ENCODE measurements around the gene BACE1-AS.
"Not testable (repeated sequence)": the region's sequence is repeated elsewhere in the genome, so short reads cannot be mapped to it uniquely, and the experiment has no call there.

BACE1-AS gene

DNA sequence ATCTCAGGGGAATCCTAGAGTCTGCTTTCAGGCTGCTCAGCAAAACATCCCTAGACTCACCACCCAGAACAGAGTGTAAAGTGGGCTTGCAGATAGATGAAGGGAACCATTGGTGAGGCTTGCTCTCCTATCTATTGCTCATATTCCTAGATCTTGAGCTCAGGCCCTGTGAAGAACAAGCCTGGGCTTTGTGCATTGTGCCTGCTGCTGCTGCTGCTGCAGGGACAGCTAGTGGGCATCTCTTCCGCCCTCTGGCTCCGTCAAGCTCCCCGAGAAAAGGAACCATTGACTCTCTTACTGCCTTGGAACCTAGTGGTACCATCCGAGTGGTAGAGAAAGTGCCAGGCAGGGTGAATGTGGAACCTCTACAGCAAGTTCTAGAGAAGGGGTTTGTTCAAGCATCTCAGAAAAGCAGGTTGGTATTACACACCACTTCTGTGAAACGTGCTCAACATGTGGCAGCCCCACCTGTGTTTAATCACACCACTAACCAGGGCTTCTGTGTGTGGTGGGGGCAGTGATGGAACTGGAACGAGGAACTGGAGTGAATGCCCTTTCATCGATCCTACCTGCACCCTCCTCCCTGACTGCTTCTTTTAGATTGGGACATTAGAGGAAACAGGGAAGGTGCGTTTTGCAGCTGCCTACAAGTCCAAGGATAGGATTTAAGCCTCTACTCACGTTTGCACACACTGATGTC, 4.4 kb downstream of the BACE1-AS start:
- DNase-seq = no peak

GRCh38 chr11:117296881-117297280, 5.7 kb downstream of the BACE1-AS start:
- no peak for DNase-seq

DNA sequence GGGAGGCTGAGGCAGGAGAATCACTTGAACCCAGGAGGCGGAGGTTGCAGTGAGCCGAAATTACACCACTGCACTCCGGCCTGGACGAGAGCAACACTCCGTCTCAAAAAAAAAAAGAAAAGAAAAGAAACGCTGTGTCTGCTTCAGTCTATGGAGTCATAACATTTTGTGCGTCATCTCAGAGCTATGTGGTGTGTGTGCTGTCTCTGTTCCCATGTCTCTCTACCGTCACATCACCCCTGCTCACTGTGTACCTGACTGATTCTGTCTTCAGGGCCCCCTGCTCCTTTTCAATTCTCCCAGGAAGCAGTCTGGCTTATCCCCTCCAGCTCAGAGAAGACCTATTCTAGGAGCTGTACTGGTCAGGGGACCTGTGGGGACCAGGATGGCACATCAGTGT, 7.0 kb downstream of the BACE1-AS start:
- DNase-seq = no peak

DNA sequence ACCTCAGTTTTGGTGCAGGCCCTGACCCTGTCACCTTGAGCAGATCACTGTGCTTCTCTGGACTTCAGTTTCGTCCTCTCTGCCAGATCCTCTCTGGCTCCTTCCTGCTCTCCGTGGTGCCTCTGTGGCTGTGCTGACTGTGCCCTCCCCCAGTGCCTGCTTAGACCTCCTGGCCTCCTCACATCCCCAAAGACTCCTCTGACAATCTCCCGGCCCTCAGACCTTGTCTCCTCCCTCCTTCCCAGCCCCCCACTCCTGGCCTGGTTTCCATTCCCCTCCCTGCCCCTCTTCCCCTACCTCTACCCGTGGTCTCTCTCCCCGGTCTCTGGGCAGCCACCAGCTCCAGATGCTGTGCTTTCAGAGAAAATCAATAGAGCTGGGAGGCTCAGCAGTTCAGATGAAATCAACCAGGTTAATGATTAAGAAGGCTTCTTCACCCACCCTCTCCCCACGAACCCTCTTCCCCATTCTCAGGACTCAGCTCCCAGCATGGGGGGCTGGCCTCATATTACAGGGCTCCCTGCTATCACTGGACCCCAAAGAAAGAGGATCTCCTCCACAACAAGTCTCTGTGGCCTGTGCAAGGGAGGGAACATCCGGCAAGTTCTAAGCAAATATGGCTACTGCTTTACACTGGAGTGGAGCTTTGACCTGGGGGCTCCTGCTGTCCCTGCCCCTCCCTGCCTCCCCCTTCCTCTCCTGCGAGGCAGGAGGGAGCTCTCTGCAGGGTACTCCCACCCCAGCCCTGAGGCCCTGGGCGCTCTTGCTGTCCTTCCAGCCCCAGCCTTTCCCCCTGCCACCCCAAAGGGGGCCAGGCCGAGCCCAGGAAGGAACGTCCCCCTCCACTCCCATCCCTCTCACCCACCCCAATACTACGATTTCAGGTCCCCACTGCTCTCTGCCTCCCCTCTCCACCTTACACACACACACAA, 8.5 kb downstream of the BACE1-AS start:
- DNase-seq = no peak

DNA sequence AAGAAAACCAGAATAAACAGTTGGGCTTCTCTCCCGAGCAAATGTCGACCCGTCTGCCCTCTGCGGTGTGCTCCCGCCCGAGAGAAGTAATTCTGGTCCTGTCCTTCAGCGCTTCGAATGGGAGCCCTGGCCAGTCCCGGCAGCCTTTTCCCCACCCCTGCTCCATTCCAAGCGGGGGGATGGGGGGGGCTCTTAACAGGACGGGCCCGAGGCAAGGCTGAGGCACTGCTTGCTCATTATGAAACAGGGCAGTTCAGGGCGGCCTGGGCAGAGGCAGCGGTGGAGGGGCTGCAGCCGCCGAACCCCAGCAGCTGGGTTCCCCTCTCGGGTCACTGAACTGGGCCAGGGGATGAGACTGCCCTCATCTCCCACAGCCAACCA, 9.1 kb downstream of the BACE1-AS start:
- DNase-seq = peak; percentile 87

GRCh38 chr11:117300773-117301172, 9.6 kb downstream of the BACE1-AS start:
- DNase-seq = no peak

DNA sequence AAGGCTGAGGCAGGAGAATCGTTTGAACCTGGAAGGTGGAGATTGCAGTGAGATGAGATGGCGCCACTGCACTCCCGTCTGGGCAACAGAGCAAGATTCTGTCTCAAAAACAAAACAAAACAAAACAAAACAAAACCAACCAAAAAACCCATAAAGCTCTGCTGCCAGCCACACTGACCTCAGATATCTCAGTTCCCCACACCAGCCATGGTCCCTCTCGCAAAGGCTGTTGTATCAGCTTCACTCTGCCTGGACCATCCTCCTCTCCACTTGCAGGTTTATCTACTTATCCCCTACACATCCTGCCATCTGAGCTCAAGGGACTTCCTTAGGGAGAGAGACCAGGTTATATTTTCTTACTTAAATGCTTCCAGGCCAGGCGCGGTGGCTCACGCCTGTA, 11.1 kb downstream of the BACE1-AS start:
- DNase-seq = no peak

DNA sequence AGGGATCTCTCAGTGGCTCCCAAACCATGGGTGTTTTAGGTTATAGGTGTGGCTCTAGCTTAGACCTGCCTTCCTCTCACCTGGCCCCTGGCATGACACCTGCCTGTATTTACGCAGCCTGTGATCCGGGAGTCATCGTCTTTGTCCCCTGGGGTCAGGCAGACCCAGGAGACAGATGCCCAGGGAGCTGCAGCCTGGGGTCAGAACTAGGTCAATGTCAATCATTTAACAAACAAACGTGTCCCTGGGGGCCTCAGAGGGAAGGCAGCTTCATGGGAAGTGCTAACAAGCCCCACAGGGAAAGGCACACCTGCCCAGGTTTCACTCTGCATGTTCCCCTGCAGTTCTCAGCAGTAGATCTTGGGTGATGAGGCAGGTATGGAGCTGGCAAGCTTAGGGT, 12.0 kb downstream of the BACE1-AS start:
- no peak for DNase-seq

DNA sequence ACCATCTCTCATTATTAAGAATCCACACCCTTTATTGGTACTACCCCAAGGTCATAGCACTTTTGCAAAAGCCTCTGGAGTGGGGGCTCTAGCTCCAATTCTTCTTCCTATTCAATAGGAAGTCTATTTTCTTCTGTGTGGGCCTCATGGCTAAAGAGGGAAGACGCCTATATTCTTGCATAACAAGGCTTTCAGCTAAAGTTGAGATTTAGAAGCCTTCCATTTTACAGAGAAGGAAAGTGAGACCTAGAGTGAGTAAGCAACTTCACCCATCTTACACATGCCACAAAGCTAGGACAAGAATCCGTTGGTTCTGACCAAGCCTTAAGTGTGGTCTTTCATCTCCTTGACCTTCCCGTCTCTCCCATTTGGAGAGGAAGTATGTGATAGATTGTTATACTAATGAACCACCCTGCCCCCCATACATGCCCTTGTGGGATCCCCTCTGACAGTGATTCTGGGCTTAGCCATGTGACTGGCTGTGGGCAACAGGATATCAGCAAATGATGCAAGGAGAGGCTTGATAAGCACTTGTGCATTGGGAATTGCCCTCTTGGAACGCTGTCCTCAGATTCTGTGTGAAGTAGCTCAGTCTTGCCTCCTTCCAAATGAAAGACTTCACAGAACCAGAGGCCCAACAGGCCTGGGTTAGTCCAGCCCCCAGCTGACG, 12.6 kb downstream of the BACE1-AS start:
- DNase-seq = no peak

DNA sequence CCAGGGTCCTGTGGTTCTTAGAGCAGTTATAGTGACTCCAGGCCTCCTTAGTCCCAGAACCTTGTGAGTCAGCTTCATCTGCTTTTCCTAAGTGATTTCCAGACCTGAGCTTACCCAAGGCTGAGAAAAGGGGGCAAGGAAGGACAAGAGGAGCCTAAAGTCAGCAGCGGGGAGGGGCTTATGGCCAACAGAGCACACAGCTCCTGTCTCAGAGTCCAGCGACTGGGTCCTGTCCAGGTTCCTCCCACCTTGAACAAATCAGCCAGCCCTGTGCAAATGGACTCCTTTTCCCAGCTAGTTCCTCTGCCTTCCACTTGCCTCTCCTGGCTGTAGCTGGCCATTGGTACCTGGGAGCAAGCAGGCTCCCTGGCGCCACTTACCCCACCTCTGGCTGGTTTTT, 14.0 kb downstream of the BACE1-AS start:
- DNase-seq = peak; percentile 74

DNA sequence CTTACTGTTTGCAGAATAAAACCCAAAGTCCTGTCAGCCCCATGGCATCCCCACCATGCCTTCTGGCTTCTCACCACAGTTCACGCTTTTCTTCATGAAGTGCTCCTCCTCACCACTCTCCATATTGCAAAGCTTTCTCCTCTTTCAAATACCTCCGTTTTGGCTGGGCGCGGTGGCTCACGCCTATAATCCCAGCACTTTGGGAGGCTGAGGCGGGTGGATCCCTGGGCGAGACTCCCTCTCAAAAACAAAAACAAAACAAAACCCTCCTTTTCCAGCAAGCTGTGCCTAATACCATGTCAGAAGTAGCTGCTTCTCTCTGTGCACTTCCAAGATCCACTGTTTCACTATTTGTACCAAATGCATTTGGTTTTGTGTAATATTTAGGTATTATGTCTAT, 18.2 kb downstream of the BACE1-AS start:
- no peak for DNase-seq

- no peak for DNase-seq
Measured at GRCh38 chr11:117313091-117313490, 21.9 kb downstream of the BACE1-AS start.

GRCh38 chr11:117313828-117314768, 23.0 kb downstream of the BACE1-AS start:
- no peak for DNase-seq

- no peak for DNase-seq
Measured at GRCh38 chr11:117314840-117315239, 23.7 kb downstream of the BACE1-AS start.

DNA sequence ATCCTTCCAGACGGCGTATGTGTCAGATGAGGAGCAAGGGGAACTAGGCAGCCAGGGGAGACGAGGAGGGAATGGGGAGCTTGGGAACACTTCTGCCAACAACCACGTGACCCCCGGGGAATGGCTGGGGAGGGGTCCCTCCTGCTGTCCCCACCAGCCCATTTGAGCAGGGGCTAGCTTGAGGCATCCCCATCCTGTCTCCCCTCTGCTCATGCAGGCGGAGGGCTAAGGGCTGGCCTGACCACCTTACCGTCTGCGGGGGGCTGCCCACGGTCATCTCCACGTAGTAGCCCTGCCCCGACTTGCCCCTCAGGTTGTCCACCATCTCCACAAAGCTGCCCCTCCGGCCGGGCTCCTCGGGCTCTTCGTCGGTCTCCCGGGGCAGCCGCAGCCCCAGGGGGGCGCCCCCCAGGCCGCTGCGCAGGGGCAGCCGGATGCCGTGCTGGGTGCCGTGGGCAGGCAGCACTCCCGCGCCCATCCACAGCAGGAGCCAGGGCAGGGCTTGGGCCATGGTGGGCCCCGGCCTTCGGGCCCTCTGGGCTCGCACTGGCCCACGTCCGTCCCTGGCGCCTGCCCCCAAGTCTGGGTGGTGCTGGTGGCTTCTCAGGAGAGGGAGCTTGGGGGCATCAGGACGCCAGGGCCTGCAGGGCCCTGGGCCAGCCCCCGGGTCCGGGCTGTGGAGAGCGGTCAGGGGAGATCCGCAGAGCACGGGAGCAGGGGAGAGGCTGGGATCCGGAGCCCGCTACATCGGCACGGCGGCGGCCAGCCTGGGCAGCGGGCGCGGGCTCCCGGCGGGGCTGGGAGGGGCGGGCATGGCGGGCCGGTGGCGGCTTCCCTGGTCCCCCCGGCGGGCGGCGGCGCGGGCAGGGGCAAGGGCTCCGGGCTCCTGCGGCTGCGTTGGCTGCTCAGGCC, 24.4 kb downstream of the BACE1-AS start:
- no peak for DNase-seq

DNA sequence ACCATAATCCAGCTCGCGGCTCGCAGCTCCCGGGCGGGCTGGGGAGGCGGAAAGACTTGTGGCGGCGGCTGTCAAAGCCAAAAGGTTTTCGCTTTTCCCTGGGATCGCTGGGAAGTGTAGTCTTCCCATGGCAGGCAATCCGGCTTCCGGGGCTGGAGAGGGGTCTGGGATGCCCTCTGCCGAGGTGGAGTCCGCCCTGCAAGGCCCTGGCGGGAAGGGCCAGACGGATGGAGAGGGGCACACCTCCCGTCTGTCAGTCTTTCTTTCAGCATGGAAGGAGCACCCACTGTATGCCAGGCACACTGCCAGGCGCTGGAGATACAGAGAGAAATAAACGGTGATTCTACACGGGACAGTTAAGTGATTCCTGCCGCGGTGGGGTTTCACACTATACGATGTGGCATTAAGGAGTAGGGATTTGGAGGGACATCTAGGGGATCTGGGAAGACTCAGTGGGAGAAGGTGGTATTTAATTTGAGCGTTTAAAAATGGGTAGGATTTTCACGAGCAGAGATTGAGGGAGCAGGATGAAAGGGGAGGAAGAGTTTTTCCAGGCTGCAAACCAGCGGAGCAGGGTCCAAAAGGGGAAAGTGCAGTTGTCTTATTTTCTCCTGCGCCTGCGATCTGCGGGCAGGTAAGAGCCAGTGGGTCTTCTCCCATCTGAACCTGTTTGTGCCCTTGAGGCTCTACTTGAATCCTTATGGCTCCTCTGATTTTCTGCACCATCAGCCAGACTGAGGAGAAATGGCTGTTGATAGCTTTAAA, 25.2 kb downstream of the BACE1-AS start, which contains the start of gene BACE1:
BACE1 (minus strand) TSS at position 60 of the 765 bp plus-strand sequence. CDS start 461 bp downstream, outside the sequence.
- DNase-seq = peak; percentile 95

DNA sequence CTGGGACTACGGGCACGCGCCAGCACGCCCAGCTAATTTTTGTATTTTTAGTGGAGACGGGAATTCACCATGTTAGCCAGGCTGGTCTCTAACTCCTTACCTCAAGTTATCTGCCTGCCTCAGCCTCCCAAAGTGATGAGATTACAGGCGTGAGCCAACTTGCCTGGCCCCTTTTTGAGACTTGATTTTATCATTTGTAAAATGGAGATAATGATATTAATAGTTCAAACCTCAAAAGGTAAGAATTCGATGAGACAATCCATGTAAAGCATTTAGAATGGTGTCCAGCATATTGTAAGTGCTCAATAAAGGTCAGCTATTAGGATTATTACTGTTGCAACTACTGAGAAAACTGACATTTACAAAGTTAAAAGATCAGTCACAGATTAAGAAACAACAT, 27.6 kb downstream of the BACE1-AS start:
- no peak for DNase-seq

DNA sequence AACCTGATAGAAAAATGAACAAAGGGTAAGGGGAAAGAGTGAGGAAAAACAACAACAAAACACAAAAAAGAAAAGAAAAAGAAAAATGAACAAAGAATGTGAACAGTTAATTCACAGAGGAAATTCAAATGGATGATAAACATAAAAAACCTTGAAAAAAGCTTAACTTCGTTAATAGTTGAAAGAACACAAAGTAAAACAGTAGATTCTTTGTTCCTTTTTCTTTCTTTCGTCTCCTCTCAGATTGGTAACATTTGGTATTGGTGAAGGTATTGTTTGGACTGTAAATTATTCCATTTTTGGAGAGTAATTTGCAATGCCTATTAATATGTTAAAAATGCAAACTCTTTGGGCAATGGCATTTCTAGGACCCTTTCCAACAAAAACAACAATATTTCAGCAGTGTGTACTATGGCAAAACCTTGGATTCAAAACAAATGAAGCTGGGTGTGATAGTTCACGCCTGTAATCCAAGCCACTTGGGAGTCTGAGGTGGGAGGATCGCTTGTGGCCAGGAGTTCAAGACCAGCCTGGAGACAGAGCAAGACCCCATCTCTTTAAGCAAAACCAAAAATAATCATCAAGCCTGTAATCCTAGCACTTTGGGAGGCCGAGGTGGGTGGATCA, 28.2 kb downstream of the BACE1-AS start:
- no peak for DNase-seq

GRCh38 chr11:117327255-117327566, 36.1 kb downstream of the BACE1-AS start:
- DNase-seq = not testable (repeated sequence)
